CD14-positive monocyte (primary cell): ENCODE results near the gene NHERF2. TPM values are rescaled to one million over a fixed set of nuclear protein-coding genes. Genes with fewer than 3 reads are reported as not detected.

ENCODE experiments used
- DNase-seq, 3 donors: peaks; one replicate each; pipeline ENCODE4 v3.0.0-alpha.2; 2011 to 2022
- H2AFZ ChIP-seq: 2 replicates; pipeline ENCODE4 v1.6.0; 2012; ENCODE audit warnings: mild to moderate bottlenecking, low read depth, low read length, inconsistent platforms; ENCODE audit not compliant: insufficient read depth, poor library complexity, severe bottlenecking
- H3K27ac ChIP-seq, 2 donors: 1 replicate in 1 of 2; 2 replicates in 1 of 2; pipeline ENCODE4 v1.5.1; 2012 to 2013; ENCODE audit warnings: low read length in 2 of 2, control low read depth in 1 of 2, inconsistent platforms in 1 of 2, low read depth in 1 of 2, mild to moderate bottlenecking in 1 of 2
- H3K27me3 ChIP-seq, 2 donors: one replicate each; pipeline versions ENCODE4 v1.6.0 to v1.6.1; 2011 to 2013; ENCODE audit warnings: low read length in 2 of 2; ENCODE audit not compliant: control insufficient read depth in 2 of 2, insufficient read depth in 2 of 2
- H3K36me3 ChIP-seq, 2 donors: replicated peaks in 1 of 2; 1 replicate in 1 of 2; 2 replicates in 1 of 2; pipeline versions ENCODE4 v1.5.1 to v1.6.1; 2012 to 2013; ENCODE audit warnings: low read length in 2 of 2, control low read depth in 1 of 2, inconsistent platforms in 1 of 2, mild to moderate bottlenecking in 1 of 2; ENCODE audit not compliant: insufficient read depth in 2 of 2, control insufficient read depth in 1 of 2
- H3K4me1 ChIP-seq, 2 donors: 1 replicate in 1 of 2; 2 replicates in 1 of 2; pipeline versions ENCODE4 v1.5.1 to v1.6.1; 2012 to 2013; ENCODE audit warnings: low read length in 2 of 2, control low read depth in 1 of 2, inconsistent platforms in 1 of 2, mild to moderate bottlenecking in 1 of 2, moderate library complexity in 1 of 2; ENCODE audit not compliant: insufficient read depth in 2 of 2, control insufficient read depth in 1 of 2
- H3K4me2 ChIP-seq: replicated peaks from 2 replicates; pipeline ENCODE3; 2012; ENCODE audit warnings: low read length, moderate library complexity, mild to moderate bottlenecking; ENCODE audit not compliant: poor library complexity, severe bottlenecking; ENCODE audit errors: extremely low read depth
- H3K4me3 ChIP-seq, 3 experiments: fragments of 200-600 bp in 1 of 3; sonication (generic) in 1 of 3; replicated peaks in 1 of 3; 1 replicate in 2 of 3; 2 replicates in 1 of 3; pipeline ENCODE4 v1.5.1; 2011 to 2013; ENCODE audit warnings: low read length in 3 of 3, mild to moderate bottlenecking in 3 of 3, control low read depth in 2 of 3, low read depth in 2 of 3, inconsistent platforms in 1 of 3, moderate library complexity in 1 of 3
- H3K79me2 ChIP-seq: 2 replicates; pipeline ENCODE4 v1.6.0; 2012; ENCODE audit warnings: mild to moderate bottlenecking, control low read depth, inconsistent platforms, low read length, moderate library complexity; ENCODE audit not compliant: insufficient read depth
- H3K9ac ChIP-seq: 2 replicates; pipeline ENCODE4 v1.6.0; 2017; ENCODE audit warnings: low read length, mild to moderate bottlenecking; ENCODE audit not compliant: insufficient read depth, poor library complexity, severe bottlenecking
- H3K9me3 ChIP-seq, 2 donors: replicated peaks in 1 of 2; 1 replicate in 1 of 2; 2 replicates in 1 of 2; pipeline versions ENCODE4 v1.5.1 to v1.6.1; 2012 to 2013; ENCODE audit warnings: low read length in 2 of 2, control low read depth in 1 of 2; ENCODE audit not compliant: control insufficient read depth in 1 of 2, insufficient read depth in 1 of 2
- H4K20me1 ChIP-seq: 2 replicates; pipeline ENCODE4 v1.6.0; 2012; ENCODE audit warnings: mild to moderate bottlenecking, low read length, control low read depth, moderate library complexity; ENCODE audit not compliant: insufficient read depth
- H3K27ac Mint-ChIP-seq, 7 donors: one replicate each; pipeline ENCODE4 v1.8.0; 2020; ENCODE audit warnings: mild to moderate bottlenecking in 7 of 7, mixed read lengths in 7 of 7, moderate library complexity in 6 of 7, inconsistent platforms in 2 of 7
- H3K27me3 Mint-ChIP-seq, 3 donors: one replicate each; pipeline ENCODE4 v1.8.0; 2021 to 2022; ENCODE audit warnings: low read depth in 3 of 3, mild to moderate bottlenecking in 3 of 3, mixed read lengths in 3 of 3, moderate library complexity in 3 of 3, inconsistent platforms in 1 of 3
- H3K36me3 Mint-ChIP-seq, 2 donors: one replicate each; pipeline ENCODE4 v1.8.0; 2020; ENCODE audit warnings: mixed read lengths in 2 of 2, inconsistent platforms in 1 of 2, mild to moderate bottlenecking in 1 of 2
- H3K4me1 Mint-ChIP-seq: one replicate; pipeline ENCODE4 v1.8.0; 2020; ENCODE audit warnings: mild to moderate bottlenecking, mixed read lengths
- H3K4me3 Mint-ChIP-seq, 2 donors: one replicate each; pipeline ENCODE4 v1.8.0; 2020; ENCODE audit warnings: mild to moderate bottlenecking in 2 of 2, mixed read lengths in 2 of 2, moderate library complexity in 1 of 2
- H3K9me3 Mint-ChIP-seq, 7 donors: one replicate each; pipeline ENCODE4 v1.8.0; 2020 to 2022; ENCODE audit warnings: mixed read lengths in 7 of 7, mild to moderate bottlenecking in 6 of 7, moderate library complexity in 6 of 7, inconsistent platforms in 2 of 7
- CTCF ChIP-seq: fragments of 200-600 bp; IDR thresholded peaks from one replicate; pipeline ENCODE4 v1.8.0; 2022; ENCODE audit warnings: antibody characterized with exemption, mild to moderate bottlenecking
- WGBS: methylation state at CpG from one replicate; pipeline ENCODE4 v1.1.5; 2013; ENCODE audit warnings: missing lambda C conversion rate; ENCODE audit not compliant: insufficient coverage; 5-methylcytosine and 5-hydroxymethylcytosine counted together
- intact Hi-C, 2 donors: fragments of 100-400 bp; cut with micrococcal nuclease; formaldehyde crosslinking; loops; one replicate each; pipeline versions ENCODE4 v1.15.0 to v1.15.1; 2023
- polyA plus RNA-seq, 3 donors: library from polyadenylated mRNA; depleted of rRNA in 1 of 3; unstranded in 2 of 3; stranded (reverse) in 1 of 3; fragments of 300-500 nt in 2 of 3; fragments of >200 nt in 1 of 3; fragmentation: Illumina TruSeq in 2 of 3; gene quantifications; 1 replicate in 2 of 3; 2 replicates in 1 of 3; pipeline ENCODE4 v1.2.3, GENCODE V29; 2012 to 2021

Gene NHERF2
- polyA plus RNA-seq, 3 donors: 0.66 to 8.2 (median 0.78) TPM

DNA sequence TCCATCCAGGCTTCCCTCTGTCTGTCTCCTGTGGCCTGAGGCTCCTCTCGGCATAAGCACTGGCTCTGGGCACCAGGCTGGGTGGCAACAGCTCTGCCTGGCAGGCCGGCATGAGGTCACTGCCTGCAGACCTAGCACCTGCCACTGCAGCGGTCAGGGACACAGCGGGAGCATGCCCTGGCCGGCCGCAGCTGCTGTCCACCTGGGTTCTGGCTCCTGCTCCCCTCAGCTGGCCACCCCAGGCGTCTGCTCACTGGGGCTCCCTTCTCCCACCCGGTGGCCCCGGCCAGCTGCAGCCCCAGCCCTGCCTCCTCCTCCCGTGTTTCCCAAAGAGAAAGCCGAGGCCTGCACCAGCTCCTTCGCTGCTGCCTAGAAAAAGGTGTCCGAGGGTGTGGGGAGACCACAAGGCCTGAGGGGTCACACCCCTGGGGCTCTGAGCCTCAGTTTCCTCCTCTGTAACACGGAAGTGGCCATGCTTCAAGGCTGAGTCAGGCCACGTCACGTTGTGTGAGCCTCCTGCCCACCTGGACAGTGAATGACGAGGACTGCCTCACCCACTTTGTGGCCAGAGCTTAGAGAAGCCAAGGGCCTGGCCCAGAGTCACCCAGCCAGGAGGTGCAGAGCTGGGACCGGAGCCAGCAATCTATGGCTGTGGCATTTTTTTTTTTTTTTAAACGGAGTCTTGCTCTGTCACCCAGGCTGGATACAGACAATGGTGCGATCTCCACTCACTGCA is 14.3 kb downstream of the NHERF2 start:
- Histone ChIP-seq H3K27me3 (no peaks in the 10 kb centered on the region), H3K36me3 (no peaks in the 10 kb centered on the region), H3K4me1 (peaks cover 12 to 15% of the 10 kb centered on the region in 2 donors), H3K79me2 (no peaks in the 10 kb centered on the region), H2AFZ (no peak overlapping the region), H3K9ac (no peak overlapping the region), H3K27ac (no peak overlapping the region), H3K4me3 (no peak overlapping the region), H4K20me1 (no peaks in the 10 kb centered on the region), H3K4me2 (no peak overlapping the region), H3K9me3 (no peaks in the 10 kb centered on the region)
- Mint-ChIP-seq H3K9me3 (no peaks in the 10 kb centered on the region), H3K27ac (no peak overlapping the region), H3K27me3 (peaks cover 0 to 3% (median 0%) of the 10 kb centered on the region in 3 donors), H3K36me3 (peaks cover 3 to 4% of the 10 kb centered on the region in 2 donors), H3K4me1 (peaks cover 8% of the 10 kb centered on the region), H3K4me3 (no peak overlapping the region)
- DNase-seq: no peak
- intact Hi-C loops: no loop called here
- TF ChIP-seq CTCF: no peak
- 92% methylated on average over 18 of the region's 20 CpGs for WGBS

DNA sequence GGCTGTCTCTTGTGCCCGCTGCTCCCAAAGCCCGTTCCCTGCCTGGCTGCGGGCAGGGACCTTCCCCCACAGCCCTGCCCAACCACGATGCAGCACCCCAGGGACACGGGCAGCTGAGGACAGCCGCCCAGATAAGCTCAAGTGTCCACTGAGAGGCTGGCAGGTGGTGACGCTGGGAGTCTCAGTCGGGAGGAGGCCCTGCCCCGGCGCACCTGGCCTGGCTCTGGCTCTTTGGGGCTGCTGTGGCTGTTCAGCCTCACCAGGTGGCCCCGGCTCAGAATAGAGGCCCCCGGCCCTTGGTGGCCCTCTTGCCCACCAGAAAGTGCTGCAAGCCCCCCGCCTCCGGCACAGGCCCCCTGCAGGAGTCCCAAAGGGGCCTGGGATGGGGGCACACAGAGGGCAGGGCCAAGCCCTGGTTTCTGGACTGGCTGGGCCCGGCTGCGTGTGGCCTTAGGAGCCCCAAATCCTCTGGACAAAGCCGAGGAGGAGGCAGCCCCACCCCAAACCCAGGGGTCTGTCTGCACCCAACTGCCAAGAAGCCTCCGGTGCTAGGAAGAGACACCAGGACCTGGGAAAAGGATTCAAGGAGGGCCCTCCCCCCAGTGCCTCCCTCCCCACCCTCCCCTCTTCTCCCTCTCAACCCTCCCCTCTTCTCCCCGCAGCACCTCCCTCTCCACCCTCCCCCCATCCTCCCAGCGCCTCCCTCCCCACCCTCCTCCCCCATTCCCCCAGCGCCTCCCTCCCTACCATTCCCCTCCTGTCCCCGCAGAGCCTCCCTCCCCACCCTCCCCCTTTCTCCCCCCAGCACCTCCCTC is 15.7 kb downstream of the NHERF2 start:
- H3K36me3 ChIP-seq: no peaks in the 10 kb centered on the region
- H3K4me3 ChIP-seq: no peak overlapping the region
- H4K20me1 ChIP-seq: no peaks in the 10 kb centered on the region
- no peak for DNase-seq
- Mint-ChIP-seq H3K27me3 (peaks cover 0 to 2% (median 0%) of the 10 kb centered on the region in 3 donors), H3K4me1 (peaks cover 17% of the 10 kb centered on the region), H3K4me3 (no peak overlapping the region), H3K27ac (no peak overlapping the region), H3K9me3 (no peaks in the 10 kb centered on the region), H3K36me3 (peaks cover 3 to 4% of the 10 kb centered on the region in 2 donors)
- no peaks in the 10 kb centered on the region for H3K27me3 ChIP-seq
- no peak overlapping the region for H3K4me2 ChIP-seq
- no peak overlapping the region for H2AFZ ChIP-seq
- peaks cover 18 to 23% of the 10 kb centered on the region in 2 donors for H3K4me1 ChIP-seq
- intact Hi-C loops: no loop called here
- TF ChIP-seq CTCF: no peak
- no peak overlapping the region for H3K9ac ChIP-seq
- no peaks in the 10 kb centered on the region for H3K9me3 ChIP-seq
- H3K79me2 ChIP-seq: no peaks in the 10 kb centered on the region
- 93% methylated on average over 17 of the region's 22 CpGs for WGBS
- no peak overlapping the region for H3K27ac ChIP-seq
